Gastroesophageal sphincter (tissue), 4 donors: ENCODE results near the gene ROR1. TPM values are rescaled to one million over a fixed set of nuclear protein-coding genes. Genes with fewer than 3 reads are reported as not detected.
A peak's percentile ranks its signal among the peaks of the same experiment; 100 is the strongest.

Experiments used
- ATAC-seq: fragments of 150-250 bp; one replicate; pipeline ENCODE4 v1.9.1; 2016; ENCODE audit warnings: mild to moderate bottlenecking, moderate library complexity
- H3K27ac ChIP-seq, 4 donors: fragments of 200-600 bp; sonication (generic) in 3 of 4; 1 replicate in 3 of 4; 2 replicates in 1 of 4; pipeline ENCODE4 v1.5.1; 2016 to 2019
- H3K27me3 ChIP-seq: fragments of 200-600 bp; sonication (generic); one replicate; pipeline ENCODE4 v1.5.1; 2019
- H3K36me3 ChIP-seq, 2 donors: fragments of 200-600 bp; sonication (generic); one replicate each; pipeline ENCODE4 v1.5.1; 2019; ENCODE audit warnings: control low read depth in 1 of 2
- H3K4me1 ChIP-seq, 3 donors: fragments of 200-600 bp; sonication (generic); 1 replicate in 2 of 3; 2 replicates in 1 of 3; pipeline ENCODE4 v1.5.1; 2016 to 2019; ENCODE audit warnings: control low read depth in 2 of 3
- H3K4me3 ChIP-seq, 2 donors: fragments of 200-600 bp; sonication (generic); one replicate each; pipeline ENCODE4 v1.5.1; 2019; ENCODE audit warnings: mild to moderate bottlenecking in 1 of 2, moderate library complexity in 1 of 2
- H3K9me3 ChIP-seq, 3 donors: fragments of 200-600 bp; sonication (generic); one replicate each; pipeline ENCODE4 v1.5.1; 2017 to 2019; ENCODE audit warnings: control low read depth in 2 of 3
- CTCF ChIP-seq, 4 experiments: fragments of 200-600 bp in 2 of 4; fragments of 450-650 bp in 2 of 4; sonication (generic) in 1 of 4; IDR thresholded peaks; one replicate each; pipeline ENCODE4 v1.5.1; 2017 to 2019; ENCODE audit warnings: antibody characterized with exemption in 4 of 4, mild to moderate bottlenecking in 2 of 4, moderate library complexity in 2 of 4
- EP300 ChIP-seq: sonication (generic); formaldehyde crosslinking; IDR thresholded peaks from one replicate; pipeline ENCODE4 v1.6.1; 2017; ENCODE audit warnings: antibody characterized with exemption, mild to moderate bottlenecking
- POLR2A ChIP-seq, 2 donors: fragments of 450-650 bp; IDR thresholded peaks; one replicate each; pipeline ENCODE4 v1.6.1; 2017; ENCODE audit warnings: antibody characterized with exemption in 2 of 2, mild to moderate bottlenecking in 2 of 2, moderate library complexity in 1 of 2
- POLR2AphosphoS5 ChIP-seq: sonication (generic); formaldehyde crosslinking; IDR thresholded peaks from one replicate; pipeline ENCODE4 v1.6.1; 2017; ENCODE audit warnings: antibody characterized with exemption
- WGBS, 2 donors: methylation state at CpG; one replicate each; pipeline ENCODE4 v1.1.5; 2018; ENCODE audit warnings: low coverage in 1 of 2; 5-methylcytosine and 5-hydroxymethylcytosine counted together
- total RNA-seq, 4 donors: library from RNA; depleted of rRNA; stranded (reverse); fragments of >200 nt; gene quantifications; one replicate each; pipeline ENCODE4 v1.1.0, GENCODE V29; 2016

Gene ROR1
- total RNA-seq, 4 donors from 2014 or later, result 5.0 to 38.0 (median 8.3) TPM

- WGBS, 2 donors, result 58 to 59% methylated on average over 3 of the region's 3 CpGs
- Histone ChIP-seq H3K27me3 (no peaks in the 10 kb centered on the region), H3K9me3 (no peaks in the 10 kb centered on the region), H3K4me1 (peaks cover 0 to 31% (median 0%) of the 10 kb centered on the region in 3 donors), H3K36me3 (no peaks in the 10 kb centered on the region), H3K4me3 (no peak overlapping the region), H3K27ac (no peak overlapping the region)
- TF ChIP-seq EP300, result no peak
- TF ChIP-seq CTCF (IDR thresholded peaks at IDR 0.05), result no peak
- TF ChIP-seq POLR2A (IDR thresholded peaks at IDR 0.05), result no peak
- peak; percentile 55 for TF ChIP-seq POLR2AphosphoS5
- ATAC-seq, result no peak
Observed at GRCh38 chr1:63894627-63895265, 120.9 kb downstream of the ROR1 start.

- no peak overlapping the region for H3K27ac ChIP-seq
- no peaks in the 10 kb centered on the region for H3K36me3 ChIP-seq
- 91 to 94% methylated on average over 2 of the region's 2 CpGs for WGBS, 2 donors
- H3K9me3 ChIP-seq, result no peaks in the 10 kb centered on the region
- H3K4me1 ChIP-seq, result peaks cover 0 to 33% (median 0%) of the 10 kb centered on the region in 3 donors
- no peak for ATAC-seq
- no peak overlapping the region for H3K4me3 ChIP-seq
- H3K27me3 ChIP-seq, result no peaks in the 10 kb centered on the region
- TF ChIP-seq POLR2A (IDR thresholded peaks at IDR 0.05), result no peak
- no peak for TF ChIP-seq POLR2AphosphoS5
- TF ChIP-seq CTCF (IDR thresholded peaks at IDR 0.05), result no peak
- TF ChIP-seq EP300, result no peak
Observed at GRCh38 chr1:63896755-63897154, 122.9 kb downstream of the ROR1 start.

GRCh38 chr1:63898428-63899196 lies 124.8 kb downstream of the ROR1 start:
- no peak for TF ChIP-seq POLR2A (IDR thresholded peaks at IDR 0.05)
- no peak for TF ChIP-seq CTCF (IDR thresholded peaks at IDR 0.05)
- no peak for TF ChIP-seq EP300
- no peak for TF ChIP-seq POLR2AphosphoS5
- H3K27ac ChIP-seq, result no peak overlapping the region
- no peak for ATAC-seq
- H3K9me3 ChIP-seq, result no peaks in the 10 kb centered on the region
- H3K4me3 ChIP-seq, result no peak overlapping the region
- WGBS, 2 donors, result 62 to 86% methylated on average over 3 to 6 of the region's 6 CpGs
- no peaks in the 10 kb centered on the region for H3K36me3 ChIP-seq
- H3K27me3 ChIP-seq, result no peaks in the 10 kb centered on the region
- peaks cover 0 to 25% (median 0%) of the 10 kb centered on the region in 3 donors for H3K4me1 ChIP-seq

GRCh38 chr1:63901094-63901493 lies 127.3 kb downstream of the ROR1 start:
- TF ChIP-seq POLR2A (IDR thresholded peaks at IDR 0.05) (no peak), CTCF (IDR thresholded peaks at IDR 0.05) (no peak), EP300 (no peak)
- Histone ChIP-seq H3K36me3 (no peaks in the 10 kb centered on the region), H3K27ac (no peak overlapping the region), H3K4me3 (no peak overlapping the region), H3K27me3 (no peaks in the 10 kb centered on the region), H3K4me1 (peaks cover 0 to 24% (median 0%) of the 10 kb centered on the region in 3 donors), H3K9me3 (no peaks in the 10 kb centered on the region)
- no peak for ATAC-seq
- 91 to 95% methylated on average over 5 of the region's 6 CpGs for WGBS, 2 donors
